Measurements from ENCODE around the gene GJA3. TPM values are rescaled to one million over a fixed set of nuclear protein-coding genes. Genes with fewer than 3 reads are reported as not detected.
A peak's percentile ranks its signal among the peaks of the same experiment; 100 is the strongest.

Gene GJA3
- total and polyA plus RNA-seq, 4 donors = 0.02 to 0.05 TPM; not detected in 2

DNA sequence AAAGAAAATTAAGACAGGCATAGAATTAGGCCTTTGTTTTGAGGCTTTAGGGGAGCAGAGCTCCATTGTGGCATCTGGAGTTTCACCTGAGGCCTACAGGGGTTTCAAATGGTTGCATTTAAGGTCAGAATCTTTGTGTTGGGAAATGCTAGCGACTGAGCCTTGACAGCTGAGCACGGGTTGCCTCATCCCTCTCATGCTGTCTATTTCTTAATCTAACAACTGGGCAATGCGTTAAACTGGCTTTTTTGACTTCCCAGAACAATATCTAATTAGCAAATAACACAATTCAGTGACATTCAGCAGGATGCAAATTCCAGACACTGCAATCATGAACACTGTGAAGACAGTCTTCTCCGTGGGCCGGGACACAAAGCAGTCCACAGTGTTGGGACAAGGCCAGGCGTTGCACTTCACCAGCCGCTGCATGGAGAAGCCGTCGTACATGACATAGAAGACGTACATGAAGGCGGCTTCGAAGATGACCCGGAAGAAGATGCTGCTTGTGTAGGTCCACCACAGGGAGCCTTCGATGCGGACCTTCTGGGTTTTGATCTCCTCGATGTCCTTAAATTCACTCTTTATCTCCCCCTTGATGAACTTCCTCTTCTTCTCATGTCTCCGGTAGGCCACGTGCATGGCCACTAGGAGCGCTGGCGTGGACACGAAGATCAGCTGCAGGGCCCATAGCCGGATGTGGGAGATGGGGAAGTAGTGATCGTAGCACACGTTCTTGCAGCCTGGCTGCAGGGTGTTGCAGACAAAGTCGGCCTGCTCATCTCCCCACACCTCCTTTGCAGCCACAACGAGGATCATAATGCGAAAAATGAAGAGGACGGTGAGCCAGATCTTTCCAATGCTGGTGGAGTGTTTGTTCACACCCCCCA lies 28.1 kb upstream of the GJA3 start:
- Histone ChIP-seq H3K27me3 (ENCODE audit: control insufficient read depth in 4 of 4, insufficient read depth in 4 of 4, low read length in 3 of 4) (no peaks in the 10 kb centered on the region), H3K4me3 (ENCODE audit: low read depth in 1 of 3, low read length in 3 of 3) (no peak overlapping the region), H3K27ac (ENCODE audit: low read depth in 1 of 2, low read length in 2 of 2) (no peak overlapping the region), H3K9me3 (ENCODE audit: control insufficient read depth in 4 of 4, low read length in 3 of 4) (no peaks in the 10 kb centered on the region), H3K9ac (ENCODE audit: low read depth in 1 of 2, low read length in 2 of 2) (no peak overlapping the region), H3K36me3 (ENCODE audit: control insufficient read depth in 4 of 4, insufficient read depth in 3 of 4, low read depth in 1 of 4, low read length in 3 of 4) (peaks cover 0 to 6% (median 3%) of the 10 kb centered on the region in 4 donors), H3K4me1 (ENCODE audit: control insufficient read depth in 4 of 4, insufficient read depth in 4 of 4, low read length in 3 of 4) (peaks cover 11 to 45% (median 35%) of the 10 kb centered on the region in 4 donors)
- DNase-seq (ENCODE audit: low spot score) = no peak
- 84% methylated on average over 28 of the region's 28 CpGs for WGBS
- TF ChIP-seq TAF1 (conservative IDR thresholded peaks at IDR 0.05) (no peak), HNF4A (conservative IDR thresholded peaks at IDR 0.05) (peak in 1 of 2 donors; percentile 26), RXRA (IDR thresholded peaks at IDR 0.05) (peak; percentile 32 to 52)

DNA sequence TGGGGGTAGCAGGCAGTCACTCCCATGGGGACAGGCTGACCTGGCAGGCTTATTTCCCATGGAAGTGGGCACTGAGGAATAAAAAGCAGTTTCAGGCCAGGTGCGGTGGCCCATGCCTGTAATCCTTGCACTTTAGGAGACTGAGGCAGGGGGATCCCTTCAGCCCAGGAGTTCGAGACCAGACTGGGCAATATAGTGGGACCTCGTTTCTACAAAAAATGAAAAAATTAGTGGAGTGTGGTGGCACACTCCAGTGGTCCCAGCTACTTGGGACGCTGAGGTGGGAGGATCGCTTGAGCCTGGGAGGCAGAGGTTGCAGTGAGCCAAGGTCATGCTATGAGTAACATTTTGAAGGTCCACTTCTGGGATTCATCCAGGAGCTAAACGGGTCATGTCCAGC lies 25.9 kb upstream of the GJA3 start:
- Histone ChIP-seq H3K36me3 (ENCODE audit: control insufficient read depth in 4 of 4, insufficient read depth in 3 of 4, low read depth in 1 of 4, low read length in 3 of 4) (peaks cover 0 to 6% (median 3%) of the 10 kb centered on the region in 4 donors), H3K27ac (ENCODE audit: low read depth in 1 of 2, low read length in 2 of 2) (no peak overlapping the region), H3K4me3 (ENCODE audit: low read depth in 1 of 3, low read length in 3 of 3) (no peak overlapping the region), H3K9ac (ENCODE audit: low read depth in 1 of 2, low read length in 2 of 2) (no peak overlapping the region), H3K9me3 (ENCODE audit: control insufficient read depth in 4 of 4, low read length in 3 of 4) (no peaks in the 10 kb centered on the region), H3K4me1 (ENCODE audit: control insufficient read depth in 4 of 4, insufficient read depth in 4 of 4, low read length in 3 of 4) (peaks cover 2 to 33% (median 29%) of the 10 kb centered on the region in 4 donors), H3K27me3 (ENCODE audit: control insufficient read depth in 4 of 4, insufficient read depth in 4 of 4, low read length in 3 of 4) (no peaks in the 10 kb centered on the region)
- TF ChIP-seq FOXA1 (IDR thresholded peaks at IDR 0.05) = no peak
- TF ChIP-seq TAF1 (conservative IDR thresholded peaks at IDR 0.05) = no peak
- no peak for TF ChIP-seq JUND (IDR thresholded peaks at IDR 0.05)
- TF ChIP-seq EGR1 (IDR thresholded peaks at IDR 0.05; ENCODE audit: low read depth in 2 of 2) = no peak
- TF ChIP-seq, protein P1, sequence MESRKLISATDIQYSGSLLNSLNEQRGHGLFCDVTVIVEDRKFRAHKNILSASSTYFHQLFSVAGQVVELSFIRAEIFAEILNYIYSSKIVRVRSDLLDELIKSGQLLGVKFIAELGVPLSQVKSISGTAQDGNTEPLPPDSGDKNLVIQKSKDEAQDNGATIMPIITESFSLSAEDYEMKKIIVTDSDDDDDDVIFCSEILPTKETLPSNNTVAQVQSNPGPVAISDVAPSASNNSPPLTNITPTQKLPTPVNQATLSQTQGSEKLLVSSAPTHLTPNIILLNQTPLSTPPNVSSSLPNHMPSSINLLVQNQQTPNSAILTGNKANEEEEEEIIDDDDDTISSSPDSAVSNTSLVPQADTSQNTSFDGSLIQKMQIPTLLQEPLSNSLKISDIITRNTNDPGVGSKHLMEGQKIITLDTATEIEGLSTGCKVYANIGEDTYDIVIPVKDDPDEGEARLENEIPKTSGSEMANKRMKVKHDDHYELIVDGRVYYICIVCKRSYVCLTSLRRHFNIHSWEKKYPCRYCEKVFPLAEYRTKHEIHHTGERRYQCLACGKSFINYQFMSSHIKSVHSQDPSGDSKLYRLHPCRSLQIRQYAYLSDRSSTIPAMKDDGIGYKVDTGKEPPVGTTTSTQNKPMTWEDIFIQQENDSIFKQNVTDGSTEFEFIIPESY (IDR thresholded peaks at IDR 0.05) = no peak
- TF ChIP-seq, protein P2, sequence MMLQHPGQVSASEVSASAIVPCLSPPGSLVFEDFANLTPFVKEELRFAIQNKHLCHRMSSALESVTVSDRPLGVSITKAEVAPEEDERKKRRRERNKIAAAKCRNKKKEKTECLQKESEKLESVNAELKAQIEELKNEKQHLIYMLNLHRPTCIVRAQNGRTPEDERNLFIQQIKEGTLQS (IDR thresholded peaks at IDR 0.05) = no peak
- no peak for TF ChIP-seq HNF4G (IDR thresholded peaks at IDR 0.05)
- TF ChIP-seq, protein P3, sequence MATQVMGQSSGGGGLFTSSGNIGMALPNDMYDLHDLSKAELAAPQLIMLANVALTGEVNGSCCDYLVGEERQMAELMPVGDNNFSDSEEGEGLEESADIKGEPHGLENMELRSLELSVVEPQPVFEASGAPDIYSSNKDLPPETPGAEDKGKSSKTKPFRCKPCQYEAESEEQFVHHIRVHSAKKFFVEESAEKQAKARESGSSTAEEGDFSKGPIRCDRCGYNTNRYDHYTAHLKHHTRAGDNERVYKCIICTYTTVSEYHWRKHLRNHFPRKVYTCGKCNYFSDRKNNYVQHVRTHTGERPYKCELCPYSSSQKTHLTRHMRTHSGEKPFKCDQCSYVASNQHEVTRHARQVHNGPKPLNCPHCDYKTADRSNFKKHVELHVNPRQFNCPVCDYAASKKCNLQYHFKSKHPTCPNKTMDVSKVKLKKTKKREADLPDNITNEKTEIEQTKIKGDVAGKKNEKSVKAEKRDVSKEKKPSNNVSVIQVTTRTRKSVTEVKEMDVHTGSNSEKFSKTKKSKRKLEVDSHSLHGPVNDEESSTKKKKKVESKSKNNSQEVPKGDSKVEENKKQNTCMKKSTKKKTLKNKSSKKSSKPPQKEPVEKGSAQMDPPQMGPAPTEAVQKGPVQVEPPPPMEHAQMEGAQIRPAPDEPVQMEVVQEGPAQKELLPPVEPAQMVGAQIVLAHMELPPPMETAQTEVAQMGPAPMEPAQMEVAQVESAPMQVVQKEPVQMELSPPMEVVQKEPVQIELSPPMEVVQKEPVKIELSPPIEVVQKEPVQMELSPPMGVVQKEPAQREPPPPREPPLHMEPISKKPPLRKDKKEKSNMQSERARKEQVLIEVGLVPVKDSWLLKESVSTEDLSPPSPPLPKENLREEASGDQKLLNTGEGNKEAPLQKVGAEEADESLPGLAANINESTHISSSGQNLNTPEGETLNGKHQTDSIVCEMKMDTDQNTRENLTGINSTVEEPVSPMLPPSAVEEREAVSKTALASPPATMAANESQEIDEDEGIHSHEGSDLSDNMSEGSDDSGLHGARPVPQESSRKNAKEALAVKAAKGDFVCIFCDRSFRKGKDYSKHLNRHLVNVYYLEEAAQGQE (IDR thresholded peaks at IDR 0.05) = no peak
- TF ChIP-seq FOXA2 (IDR thresholded peaks at IDR 0.05) = no peak
- no peak for TF ChIP-seq HNF4A (conservative IDR thresholded peaks at IDR 0.05)
- no peak for TF ChIP-seq RXRA (IDR thresholded peaks at IDR 0.05)
- no peak for TF ChIP-seq RAD21 (IDR thresholded peaks at IDR 0.05)
- TF ChIP-seq, protein P4, sequence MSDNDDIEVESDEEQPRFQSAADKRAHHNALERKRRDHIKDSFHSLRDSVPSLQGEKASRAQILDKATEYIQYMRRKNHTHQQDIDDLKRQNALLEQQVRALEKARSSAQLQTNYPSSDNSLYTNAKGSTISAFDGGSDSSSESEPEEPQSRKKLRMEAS (IDR thresholded peaks at IDR 0.05) = no peak
- TF ChIP-seq NR2F2 (IDR thresholded peaks at IDR 0.05) = no peak
- no peak for TF ChIP-seq YY1 (IDR thresholded peaks at IDR 0.05)
- no peak for TF ChIP-seq GABPA (IDR thresholded peaks at IDR 0.05 in 1 of 2, conservative IDR thresholded peaks at IDR 0.05 in 1 of 2)
- 69% methylated on average over 6 of the region's 6 CpGs for WGBS
- no peak for DNase-seq (ENCODE audit: low spot score)
